SJCRH30 (cell line): ENCODE data around the gene LIG1. TPM values are rescaled to one million over a fixed set of nuclear protein-coding genes. Genes with fewer than 3 reads are reported as not detected.
A peak's percentile ranks its signal among the peaks of the same experiment; 100 is the strongest.

Experiments used
- DNase-seq, 2 experiments: peaks; one replicate each; pipeline ENCODE4 v3.0.0-alpha.2; 2015 to 2020
- H3K27ac ChIP-seq: fragments of 250-450 bp; sonication (Bioruptor Pico); 2 replicates; pipeline ENCODE4 v1.5.1; 2020; ENCODE audit warnings: mild to moderate bottlenecking, moderate library complexity
- H3K27me3 ChIP-seq: fragments of 250-450 bp; sonication (Bioruptor Pico); 2 replicates; pipeline ENCODE4 v1.5.1; 2020; ENCODE audit warnings: mild to moderate bottlenecking, moderate library complexity
- H3K36me3 ChIP-seq: fragments of 250-450 bp; sonication (Bioruptor Pico); 2 replicates; pipeline ENCODE4 v1.5.1; 2020; ENCODE audit warnings: mild to moderate bottlenecking, moderate library complexity
- H3K4me1 ChIP-seq: fragments of 250-450 bp; sonication (Bioruptor Pico); 2 replicates; pipeline ENCODE4 v1.5.1; 2020; ENCODE audit warnings: mild to moderate bottlenecking, moderate library complexity
- H3K4me3 ChIP-seq: fragments of 250-450 bp; sonication (Bioruptor Pico); 2 replicates; pipeline ENCODE4 v1.5.1; 2020; ENCODE audit warnings: mild to moderate bottlenecking, moderate library complexity
- H3K9me3 ChIP-seq: fragments of 250-450 bp; sonication (Bioruptor Pico); replicated peaks from 2 replicates; pipeline ENCODE4 v1.5.1; 2020; ENCODE audit warnings: mild to moderate bottlenecking, moderate library complexity
- total RNA-seq: library from RNA; depleted of rRNA; stranded (reverse); fragments of >200 nt; shearing (Covaris generic); gene quantifications from 2 replicates; pipeline ENCODE4 v1.2.3, GENCODE V29; 2014

The LIG1 gene
- total RNA-seq, 1 experiment from 2014 or later: 72.7 TPM

DNA sequence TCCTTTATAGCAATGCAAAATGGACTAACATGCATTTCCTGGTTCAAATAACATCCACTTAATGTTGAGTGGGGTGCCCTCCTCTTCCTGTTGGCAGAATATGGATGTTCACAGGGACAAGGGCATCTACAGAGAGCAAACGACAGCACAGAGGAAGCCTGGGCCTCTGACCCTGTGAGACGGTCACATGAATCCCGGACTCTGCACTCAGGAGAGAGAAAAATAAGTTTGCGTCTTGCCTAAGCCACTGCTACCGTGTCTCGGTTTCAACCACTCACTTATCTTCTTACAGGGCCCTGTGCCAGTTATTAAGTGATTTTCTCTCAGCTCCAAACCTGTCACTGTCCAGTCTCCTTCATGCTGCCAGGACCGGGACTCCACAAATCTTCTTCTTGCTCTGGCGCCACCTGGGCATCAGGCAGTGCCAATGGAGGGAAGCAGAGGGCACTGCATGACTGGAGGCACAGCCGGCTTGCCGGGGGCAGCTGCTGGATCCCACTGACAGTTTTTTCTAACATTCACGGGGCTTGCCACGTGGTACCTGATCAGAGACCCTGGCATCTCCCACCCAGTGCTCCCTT is 11.8 kb downstream of the LIG1 start:
- no peaks in the 10 kb centered on the region for H3K27me3 ChIP-seq
- H3K4me3 ChIP-seq: no peak overlapping the region
- H3K9me3 ChIP-seq: no peaks in the 10 kb centered on the region
- peaks cover 18% of the 10 kb centered on the region; the same call in 1 of the 2 replicates for H3K36me3 ChIP-seq
- H3K27ac ChIP-seq: no peak overlapping the region
- no peak for DNase-seq
- no peaks in the 10 kb centered on the region for H3K4me1 ChIP-seq

DNA sequence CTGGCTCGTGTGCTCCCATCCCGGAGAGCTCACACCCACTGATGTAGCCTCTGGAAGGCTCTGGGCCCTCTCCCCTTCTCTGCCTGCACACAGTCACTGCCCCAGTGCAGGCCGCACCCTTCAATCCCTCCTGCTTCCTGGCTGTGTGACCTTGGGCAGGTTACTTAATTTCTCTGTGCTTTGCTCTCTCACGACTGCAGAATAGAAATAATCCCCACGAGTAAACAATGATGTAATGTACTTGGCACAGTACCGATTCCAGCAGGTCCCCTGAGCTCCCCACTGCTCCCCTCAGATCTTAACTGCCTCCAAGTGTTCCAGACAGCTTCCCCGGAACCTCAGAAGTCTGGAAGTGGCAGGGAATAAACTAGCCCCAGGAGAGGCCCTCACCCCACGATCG is 16.1 kb downstream of the LIG1 start:
- H3K4me3 ChIP-seq: no peak overlapping the region
- H3K9me3 ChIP-seq: no peaks in the 10 kb centered on the region
- no peaks in the 10 kb centered on the region for H3K4me1 ChIP-seq
- no peak overlapping the region for H3K27ac ChIP-seq
- H3K27me3 ChIP-seq: no peaks in the 10 kb centered on the region
- DNase-seq: no peak
- H3K36me3 ChIP-seq: peaks cover 15% of the 10 kb centered on the region

DNA sequence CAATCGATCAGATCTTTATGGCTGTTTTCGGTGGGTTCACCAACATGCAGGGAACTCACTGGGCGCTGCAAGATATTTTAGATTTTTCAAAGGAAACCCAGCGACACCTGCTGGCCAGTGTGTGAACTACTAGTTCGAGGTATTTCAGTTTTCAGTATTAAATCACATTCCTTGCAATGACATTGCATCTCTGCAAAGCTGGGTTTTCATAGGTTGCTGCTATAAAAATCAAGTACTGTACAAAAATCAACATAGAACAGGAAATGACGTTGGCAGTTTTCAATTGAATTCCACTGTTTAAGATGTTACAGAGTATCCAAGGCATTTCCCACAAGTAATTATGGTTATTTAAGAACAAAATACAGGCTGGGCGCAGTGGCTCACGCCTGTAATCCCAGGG is 17.6 kb downstream of the LIG1 start:
- Histone ChIP-seq H3K4me3 (no peak overlapping the region), H3K27ac (no peak overlapping the region), H3K27me3 (no peaks in the 10 kb centered on the region), H3K9me3 (no peaks in the 10 kb centered on the region), H3K4me1 (no peaks in the 10 kb centered on the region), H3K36me3 (peaks cover 9% of the 10 kb centered on the region)
- DNase-seq: peak; percentile 37 to 70

DNA sequence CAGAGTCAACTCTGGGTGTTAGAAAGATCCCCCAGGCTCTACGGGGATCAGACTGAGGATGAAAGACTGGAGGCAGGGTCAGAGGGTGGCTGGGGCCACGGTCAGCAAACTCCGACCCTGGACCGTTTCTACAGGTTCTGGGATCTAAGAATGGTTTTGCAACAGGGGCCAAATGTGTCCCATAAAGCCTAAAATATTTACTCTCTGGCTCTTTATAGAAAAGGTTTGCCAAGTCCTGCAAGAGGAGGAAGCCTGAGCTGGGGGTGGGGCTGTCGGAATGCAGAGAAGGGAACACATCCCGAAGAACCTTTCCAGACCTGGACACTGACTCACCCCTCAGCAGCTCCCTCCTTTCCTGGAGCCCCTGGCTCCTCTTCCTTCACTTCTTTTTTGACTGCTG is 20.7 kb downstream of the LIG1 start:
- H3K36me3 ChIP-seq: peaks cover 9% of the 10 kb centered on the region
- no peak overlapping the region for H3K27ac ChIP-seq
- H3K4me3 ChIP-seq: no peak overlapping the region
- DNase-seq: no peak
- H3K27me3 ChIP-seq: no peaks in the 10 kb centered on the region
- H3K4me1 ChIP-seq: no peaks in the 10 kb centered on the region
- H3K9me3 ChIP-seq: no peaks in the 10 kb centered on the region

DNA sequence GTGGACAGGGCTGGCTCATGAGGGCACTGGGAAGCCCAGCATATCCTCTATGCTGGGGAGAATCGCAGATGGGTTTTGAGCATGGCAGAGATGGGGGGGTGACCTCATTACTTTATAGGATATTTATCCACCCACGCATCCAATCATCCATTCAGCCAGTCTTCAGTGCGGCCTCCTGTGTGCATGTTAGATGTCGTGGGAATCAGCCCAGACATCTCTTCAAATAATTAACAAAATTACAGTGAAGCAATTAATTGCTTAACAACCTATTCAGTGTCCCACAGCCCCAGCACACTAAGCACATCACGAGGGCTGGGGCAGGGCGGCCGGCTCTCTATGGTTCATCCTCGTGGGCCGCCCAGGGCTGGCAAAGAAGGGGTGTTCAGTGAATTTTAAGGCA is 21.6 kb downstream of the LIG1 start:
- DNase-seq: no peak
- no peak overlapping the region for H3K4me3 ChIP-seq
- H3K27ac ChIP-seq: no peak overlapping the region
- no peaks in the 10 kb centered on the region for H3K9me3 ChIP-seq
- no peaks in the 10 kb centered on the region for H3K27me3 ChIP-seq
- H3K36me3 ChIP-seq: peaks cover 13% of the 10 kb centered on the region
- no peaks in the 10 kb centered on the region for H3K4me1 ChIP-seq

DNA sequence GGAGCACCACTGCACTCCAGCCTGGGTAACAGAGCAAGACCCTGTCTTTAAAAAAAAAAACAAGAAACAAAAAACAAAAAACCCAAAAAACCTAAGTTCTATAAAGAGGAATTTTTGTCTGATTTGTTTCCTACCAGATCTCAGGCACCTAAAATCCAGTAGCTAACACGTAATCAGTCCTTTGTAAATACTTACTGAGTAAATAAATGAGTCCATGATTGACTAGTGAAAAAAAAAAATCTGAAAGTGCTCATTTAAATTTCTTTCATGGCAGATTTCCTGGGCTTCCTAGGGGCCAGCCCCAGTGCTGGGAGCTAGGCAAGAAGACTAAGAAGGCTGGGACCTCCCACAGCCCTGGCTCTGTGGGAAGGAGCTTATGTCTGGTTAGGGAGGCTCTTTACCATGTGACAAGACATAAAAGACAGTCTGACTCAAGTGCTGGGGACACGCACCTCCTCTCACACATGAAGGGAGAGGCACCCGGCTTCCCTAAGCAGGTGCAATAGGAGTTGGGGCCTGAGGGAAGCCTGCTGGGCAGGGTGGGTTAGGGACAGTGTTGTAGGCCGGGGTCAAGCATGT is 22.5 kb downstream of the LIG1 start:
- Histone ChIP-seq H3K4me3 (no peak overlapping the region), H3K27ac (no peak overlapping the region), H3K9me3 (no peaks in the 10 kb centered on the region), H3K36me3 (peaks cover 13% of the 10 kb centered on the region), H3K4me1 (no peaks in the 10 kb centered on the region), H3K27me3 (no peaks in the 10 kb centered on the region)
- no peak for DNase-seq

DNA sequence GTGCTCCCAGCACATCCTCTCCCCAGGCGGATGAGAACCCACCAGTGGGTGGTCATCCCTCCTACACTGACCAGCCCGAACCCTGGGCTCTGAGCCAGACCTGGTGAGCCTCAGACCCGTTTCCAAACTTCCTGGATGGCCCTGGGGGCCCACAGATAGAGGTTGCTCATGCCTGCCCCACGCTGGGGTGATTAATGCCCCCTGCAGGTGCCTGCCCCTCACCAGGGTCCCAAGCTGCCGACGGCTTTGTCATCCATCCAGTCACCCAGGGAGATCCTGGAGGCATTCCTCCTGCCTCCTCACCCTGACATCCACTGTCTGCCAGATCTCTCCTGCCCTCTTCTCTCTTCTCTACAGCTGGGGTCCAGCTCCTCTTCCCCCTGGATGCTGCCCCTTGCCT is 31.1 kb downstream of the LIG1 start:
- no peak for DNase-seq
- Histone ChIP-seq H3K36me3 (peaks cover 9% of the 10 kb centered on the region; the same call in 1 of the 2 replicates), H3K27me3 (no peaks in the 10 kb centered on the region), H3K4me3 (no peak overlapping the region), H3K4me1 (no peaks in the 10 kb centered on the region), H3K27ac (no peak overlapping the region), H3K9me3 (no peaks in the 10 kb centered on the region)

DNA sequence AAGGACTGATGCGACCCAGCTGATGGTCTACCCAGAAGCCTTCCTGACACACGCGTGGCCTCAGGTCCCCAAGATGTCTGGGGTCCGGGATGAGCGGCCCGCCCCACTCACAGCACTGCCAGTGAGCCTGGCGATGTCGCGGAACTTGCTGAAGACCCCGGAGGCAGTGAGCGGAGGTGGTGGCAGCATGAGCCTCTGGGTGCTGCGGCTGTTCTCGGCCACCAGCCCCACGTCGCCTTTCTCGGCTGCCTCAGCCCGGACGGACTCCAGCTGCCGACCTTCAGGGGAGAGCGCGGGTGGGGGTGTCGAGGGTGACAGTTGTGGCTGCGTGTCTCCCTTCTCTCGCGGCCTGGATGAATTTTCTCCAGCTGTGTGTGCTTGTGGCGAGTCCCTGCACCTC is 32.7 kb downstream of the LIG1 start:
- Histone ChIP-seq H3K9me3 (no peaks in the 10 kb centered on the region), H3K4me1 (no peaks in the 10 kb centered on the region), H3K27ac (no peak overlapping the region), H3K36me3 (peaks cover 5% of the 10 kb centered on the region; the same call in 1 of the 2 replicates), H3K27me3 (no peaks in the 10 kb centered on the region), H3K4me3 (no peak overlapping the region)
- no peak for DNase-seq

DNA sequence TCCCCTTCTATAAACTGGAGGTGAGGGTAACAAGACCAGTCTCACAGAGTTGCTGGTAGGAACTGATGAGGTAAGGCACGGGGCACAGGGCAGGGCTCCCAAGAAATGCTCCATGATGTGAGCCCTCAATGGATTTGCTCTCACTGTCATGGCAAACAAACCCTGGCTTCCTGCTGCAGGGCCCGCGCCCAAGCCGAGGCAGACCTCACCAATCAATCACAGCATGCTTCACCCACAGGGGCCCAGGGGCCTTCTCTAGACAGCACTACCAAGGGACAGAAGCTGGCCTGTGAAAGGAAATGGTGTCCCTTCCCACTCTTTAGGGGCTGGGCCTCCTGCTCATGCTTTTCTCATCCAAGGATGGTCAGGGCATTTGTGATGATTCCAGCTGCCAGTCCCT is 33.6 kb downstream of the LIG1 start:
- H3K4me3 ChIP-seq: no peak overlapping the region
- no peaks in the 10 kb centered on the region for H3K27me3 ChIP-seq
- no peak for DNase-seq
- H3K27ac ChIP-seq: no peak overlapping the region
- no peaks in the 10 kb centered on the region for H3K9me3 ChIP-seq
- H3K4me1 ChIP-seq: no peaks in the 10 kb centered on the region
- H3K36me3 ChIP-seq: peaks cover 8% of the 10 kb centered on the region; the same call in 1 of the 2 replicates

DNA sequence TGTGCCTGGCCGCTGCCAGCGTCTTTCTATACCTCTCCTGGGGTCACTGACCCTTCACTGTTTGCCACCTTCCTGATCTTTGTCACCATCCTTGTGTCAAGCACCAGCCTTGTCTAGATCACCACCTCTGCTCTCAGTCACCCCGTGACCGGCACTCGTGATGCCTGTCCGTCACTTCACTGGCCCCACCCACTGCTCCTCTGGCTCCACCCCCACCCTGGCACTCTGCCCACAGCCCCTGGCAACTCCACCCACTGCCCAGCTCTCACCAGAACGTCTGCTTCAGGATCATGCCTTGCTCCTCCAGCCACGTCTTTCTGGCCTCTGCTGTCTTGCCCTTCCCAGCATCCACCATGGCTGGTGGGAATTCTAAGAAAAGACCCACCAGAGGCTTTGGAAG is 34.7 kb downstream of the LIG1 start:
- peak; percentile 36 to 47 for DNase-seq
- Histone ChIP-seq H3K9me3 (no peaks in the 10 kb centered on the region), H3K27me3 (no peaks in the 10 kb centered on the region), H3K4me3 (no peak overlapping the region), H3K4me1 (no peaks in the 10 kb centered on the region), H3K27ac (no peak overlapping the region), H3K36me3 (peaks cover 19% of the 10 kb centered on the region)

DNA sequence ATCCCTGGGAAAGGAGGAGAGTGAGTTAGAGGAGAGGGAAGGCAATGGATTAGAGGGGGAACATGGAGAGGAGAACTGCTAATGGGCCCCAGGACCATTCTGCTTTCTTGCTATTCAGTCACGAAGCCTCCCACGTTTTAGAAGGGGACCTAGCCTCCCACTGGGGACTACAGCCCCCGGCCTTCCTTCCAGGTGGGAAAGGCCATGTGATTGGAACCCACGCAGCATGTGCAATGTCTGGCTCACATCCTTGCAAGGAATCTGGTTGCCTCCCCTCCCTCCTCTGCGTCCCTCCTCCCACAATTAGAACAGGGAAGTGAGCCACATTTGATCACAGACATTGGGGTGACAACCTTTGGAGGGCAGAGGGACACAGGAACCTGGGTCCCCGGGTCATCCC is 37.0 kb downstream of the LIG1 start:
- no peak for DNase-seq
- no peaks in the 10 kb centered on the region for H3K9me3 ChIP-seq
- peaks cover 24% of the 10 kb centered on the region for H3K36me3 ChIP-seq
- no peaks in the 10 kb centered on the region for H3K27me3 ChIP-seq
- H3K27ac ChIP-seq: no peak overlapping the region
- no peaks in the 10 kb centered on the region for H3K4me1 ChIP-seq
- H3K4me3 ChIP-seq: no peak overlapping the region

DNA sequence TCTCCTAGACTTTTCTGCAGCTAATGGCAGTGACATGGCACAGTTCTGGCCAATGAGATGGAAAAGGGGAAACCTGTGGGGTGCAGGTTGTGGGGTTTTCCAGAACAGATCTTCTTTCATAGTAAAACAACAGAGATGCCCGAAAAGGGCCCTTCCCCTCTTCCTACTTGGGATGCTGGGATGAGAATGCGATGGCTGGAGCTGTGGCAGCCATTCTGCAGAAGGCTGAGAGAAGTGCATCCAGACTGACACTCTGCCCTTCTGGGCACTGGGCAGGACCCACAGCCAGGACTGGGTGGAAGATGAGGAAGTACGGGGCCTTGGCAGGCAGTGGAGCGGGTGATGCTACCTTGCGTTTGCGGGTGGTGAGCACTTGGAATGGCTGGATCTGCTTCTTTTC is 42.6 kb downstream of the LIG1 start:
- Histone ChIP-seq H3K36me3 (peaks cover 42% of the 10 kb centered on the region), H3K4me3 (no peak overlapping the region), H3K27ac (no peak overlapping the region), H3K4me1 (peaks cover 12% of the 10 kb centered on the region), H3K27me3 (no peaks in the 10 kb centered on the region), H3K9me3 (no peaks in the 10 kb centered on the region)
- no peak for DNase-seq

DNA sequence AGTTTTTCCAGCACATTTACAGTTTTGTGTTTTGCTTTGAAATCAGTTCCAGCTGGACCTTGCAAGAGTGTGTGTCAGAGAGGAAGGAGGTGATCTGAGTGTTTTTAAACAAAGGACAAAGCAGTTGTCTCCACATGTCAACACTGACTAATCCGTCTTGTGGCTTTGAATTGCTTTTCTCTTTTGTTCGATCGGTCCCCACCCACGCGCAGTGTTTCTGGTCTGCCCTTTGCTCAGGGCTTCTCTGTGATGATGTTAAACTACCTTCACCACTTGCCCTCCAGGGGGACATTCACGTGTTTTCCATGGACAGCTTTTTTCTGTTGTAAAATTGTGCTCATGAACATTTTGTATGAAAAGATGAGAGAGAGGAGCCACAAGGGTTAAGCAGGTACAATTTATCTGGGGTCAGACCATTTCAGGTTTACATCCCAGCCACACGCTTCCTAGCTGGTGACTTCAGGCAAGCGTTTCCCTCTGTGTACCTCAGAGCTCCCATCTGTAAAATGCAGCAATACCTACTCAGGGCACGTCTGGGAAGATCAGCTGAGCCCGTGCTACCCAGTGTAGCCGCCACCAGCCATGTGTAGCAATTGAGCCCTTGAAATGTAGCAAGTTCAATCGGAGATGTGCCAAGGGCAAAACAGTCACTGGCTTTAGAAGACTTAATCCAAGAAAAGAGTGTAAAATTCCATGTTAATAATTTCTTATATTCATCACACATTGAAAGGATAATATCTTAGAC is 46.1 kb downstream of the LIG1 start:
- no peaks in the 10 kb centered on the region for H3K9me3 ChIP-seq
- peaks cover 35% of the 10 kb centered on the region for H3K36me3 ChIP-seq
- peak; percentile 59 to 76 for DNase-seq
- peak overlapping the region; percentile 40; the same call in 1 of the 2 replicates for H3K27ac ChIP-seq
- no peaks in the 10 kb centered on the region for H3K27me3 ChIP-seq
- no peak overlapping the region for H3K4me3 ChIP-seq
- H3K4me1 ChIP-seq: peaks cover 12% of the 10 kb centered on the region

DNA sequence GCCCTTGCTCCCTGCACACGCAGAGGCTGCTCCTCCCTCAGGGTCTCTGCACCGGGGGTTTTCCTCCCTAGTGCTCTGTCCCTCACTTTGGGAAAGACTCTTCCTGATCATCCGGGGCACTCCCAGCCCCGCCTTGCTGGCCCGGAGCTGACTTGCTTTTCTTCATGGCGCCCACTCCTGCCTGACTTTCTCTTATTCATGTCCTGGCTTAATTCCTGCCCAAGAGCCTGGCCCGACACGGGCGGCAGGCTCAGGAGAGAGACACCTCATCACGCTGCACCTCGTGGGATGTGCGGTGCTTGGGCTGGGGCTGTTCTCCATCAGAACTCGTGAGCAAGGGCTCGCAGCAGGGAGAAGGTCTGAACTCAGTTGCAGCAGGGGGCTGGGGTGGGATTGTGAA is 47.7 kb downstream of the LIG1 start:
- Histone ChIP-seq H3K4me1 (peaks cover 12% of the 10 kb centered on the region), H3K4me3 (no peak overlapping the region), H3K9me3 (no peaks in the 10 kb centered on the region), H3K36me3 (peaks cover 32% of the 10 kb centered on the region), H3K27me3 (no peaks in the 10 kb centered on the region), H3K27ac (no peak overlapping the region)
- DNase-seq: no peak

DNA sequence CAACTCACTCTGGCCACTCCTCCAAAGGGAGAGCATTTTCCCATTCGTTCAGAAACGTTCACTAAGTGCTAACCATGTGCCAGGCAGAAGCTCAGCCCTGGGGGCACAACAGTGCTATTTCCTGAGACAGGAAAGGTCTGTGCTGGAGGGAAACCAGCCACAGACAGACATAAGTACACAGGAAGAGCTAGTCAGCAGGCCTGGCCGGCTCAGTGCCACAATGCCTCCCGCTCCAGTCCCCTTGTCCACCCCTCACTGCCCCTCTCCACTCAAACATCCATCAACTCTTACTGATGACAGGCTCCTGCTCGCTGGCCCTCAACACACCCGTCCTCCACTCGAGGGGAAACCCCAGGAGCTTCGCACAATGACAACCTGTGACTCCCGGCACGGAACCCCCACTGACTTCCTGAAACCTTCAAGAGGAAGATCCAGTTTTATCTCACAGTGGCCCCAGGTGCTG is 48.2 kb downstream of the LIG1 start:
- Histone ChIP-seq H3K9me3 (no peaks in the 10 kb centered on the region), H3K27me3 (no peaks in the 10 kb centered on the region), H3K4me3 (no peak overlapping the region), H3K36me3 (peaks cover 32% of the 10 kb centered on the region), H3K27ac (no peak overlapping the region), H3K4me1 (peaks cover 12% of the 10 kb centered on the region)
- no peak for DNase-seq
